Lung (tissue), 12 donors: ENCODE results near the gene ZNF569. TPM values are rescaled to one million over a fixed set of nuclear protein-coding genes. Genes with fewer than 3 reads are reported as not detected.
A peak's percentile ranks its signal among the peaks of the same experiment; 100 is the strongest.

Experiments
- ATAC-seq: fragments of 200-7000 bp; cut with Tn5 transposase; one replicate; pipeline ENCODE4 v1.9.1; 2020; ENCODE audit warnings: moderate number of reproducible peaks; ENCODE audit not compliant: insufficient read depth, low FRiP score
- DNase-seq, 3 donors: peaks; one replicate each; pipeline ENCODE4 v3.0.0-alpha.2; 2013 to 2017
- H3K27ac ChIP-seq, 2 donors: one replicate each; pipeline ENCODE4 v1.5.1; 2013; ENCODE audit warnings: mild to moderate bottlenecking in 2 of 2, moderate library complexity in 2 of 2, control low read depth in 1 of 2, inconsistent platforms in 1 of 2, low read depth in 1 of 2, low read length in 1 of 2
- H3K27me3 ChIP-seq, 3 donors: one replicate each; pipeline ENCODE4 v1.5.1; 2013; ENCODE audit warnings: low read length in 2 of 3; ENCODE audit not compliant: control insufficient read depth in 3 of 3, insufficient read depth in 3 of 3
- H3K36me3 ChIP-seq, 4 donors: one replicate each; pipeline ENCODE4 v1.5.1; 2013; ENCODE audit warnings: low read length in 4 of 4, mild to moderate bottlenecking in 1 of 4, moderate library complexity in 1 of 4; ENCODE audit not compliant: control insufficient read depth in 4 of 4, insufficient read depth in 4 of 4
- H3K4me1 ChIP-seq, 5 donors: one replicate each; pipeline ENCODE4 v1.5.1; 2013; ENCODE audit warnings: low read length in 5 of 5, mild to moderate bottlenecking in 2 of 5, moderate library complexity in 1 of 5; ENCODE audit not compliant: control insufficient read depth in 5 of 5, insufficient read depth in 5 of 5
- H3K4me3 ChIP-seq: one replicate; pipeline ENCODE4 v1.5.1; 2013; ENCODE audit warnings: mild to moderate bottlenecking, control low read depth, moderate library complexity
- H3K9ac ChIP-seq, 2 donors: one replicate each; pipeline ENCODE4 v1.5.1; 2013; ENCODE audit warnings: low read length in 2 of 2, control low read depth in 1 of 2; ENCODE audit not compliant: insufficient read depth in 1 of 2
- H3K9me3 ChIP-seq, 4 donors: one replicate each; pipeline ENCODE4 v1.5.1; 2013; ENCODE audit warnings: low read length in 3 of 4, mild to moderate bottlenecking in 1 of 4, moderate library complexity in 1 of 4; ENCODE audit not compliant: control insufficient read depth in 4 of 4, insufficient read depth in 3 of 4
- WGBS, 2 donors: extraction: QIAGEN DNeasy Blood & Tissue Kit; methylation state at CpG; one replicate each; pipeline ENCODE4 v1.1.7; 2013; 5-methylcytosine and 5-hydroxymethylcytosine counted together
- polyA plus RNA-seq, 2 donors: library from polyadenylated mRNA; stranded (reverse); fragments of 200-250 nt; gene quantifications; one replicate each; pipeline ENCODE4 v1.2.1, GENCODE V29; 2013
- total RNA-seq, 2 donors: library from RNA; depleted of rRNA in 1 of 2; stranded (reverse); fragments of >200 nt in 1 of 2; gene quantifications; one replicate each; pipeline ENCODE4 v1.2.1, GENCODE V29; 2014 to 2021
- TF ChIP-seq, protein P1 (sequence below): IDR thresholded peaks from 2 replicates; pipeline ENCODE4 v1.5.1; 2012; ENCODE audit warnings: mild to moderate bottlenecking; ENCODE audit errors: control extremely low read depth, extremely low read depth
- donor health status: control.
- donor health status: control.
- donor health status: Bipolar disorder and iron deficiency.
- donor health status: healthy.
- donor health status: DM: yes; HTN: yes; CAD: no.

ZNF569 gene
- total and polyA plus RNA-seq, 4 donors: 1.2 to 10.1 (median 2.6) TPM

DNA sequence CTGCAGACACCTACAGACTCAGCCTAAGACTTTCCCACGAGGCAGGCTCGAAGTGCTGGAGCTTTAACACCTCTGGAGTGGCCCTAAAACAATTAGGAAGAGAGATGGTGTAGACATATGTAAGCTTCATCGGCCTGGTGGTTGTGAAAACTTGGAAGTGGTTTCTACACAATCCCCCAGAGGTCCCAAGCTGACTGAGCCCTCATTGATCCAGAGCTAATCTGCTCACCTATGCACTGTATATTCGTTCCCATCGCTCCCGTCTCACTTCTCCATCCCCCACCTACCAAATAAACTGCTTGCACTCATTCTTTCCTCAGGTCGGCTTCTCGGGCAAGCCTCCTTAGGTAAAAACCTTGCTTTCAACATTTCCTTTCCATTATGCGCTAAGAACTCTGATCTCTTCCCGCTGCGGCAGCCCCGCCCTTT lies 38.7 kb upstream of the ZNF569 start:
- Histone ChIP-seq H3K9ac (peak overlapping the region; percentile 96 to 100), H3K36me3 (no peaks in the 10 kb centered on the region), H3K9me3 (peaks cover 0 to 29% (median 0%) of the 10 kb centered on the region in 4 donors), H3K4me1 (peaks cover 0 to 13% (median 4%) of the 10 kb centered on the region in 5 donors), H3K27me3 (no peaks in the 10 kb centered on the region), H3K4me3 (peak overlapping the region; percentile 53), H3K27ac (peak overlapping the region; percentile 84 to 97)
- no peak for ATAC-seq
- TF ChIP-seq, protein P1, sequence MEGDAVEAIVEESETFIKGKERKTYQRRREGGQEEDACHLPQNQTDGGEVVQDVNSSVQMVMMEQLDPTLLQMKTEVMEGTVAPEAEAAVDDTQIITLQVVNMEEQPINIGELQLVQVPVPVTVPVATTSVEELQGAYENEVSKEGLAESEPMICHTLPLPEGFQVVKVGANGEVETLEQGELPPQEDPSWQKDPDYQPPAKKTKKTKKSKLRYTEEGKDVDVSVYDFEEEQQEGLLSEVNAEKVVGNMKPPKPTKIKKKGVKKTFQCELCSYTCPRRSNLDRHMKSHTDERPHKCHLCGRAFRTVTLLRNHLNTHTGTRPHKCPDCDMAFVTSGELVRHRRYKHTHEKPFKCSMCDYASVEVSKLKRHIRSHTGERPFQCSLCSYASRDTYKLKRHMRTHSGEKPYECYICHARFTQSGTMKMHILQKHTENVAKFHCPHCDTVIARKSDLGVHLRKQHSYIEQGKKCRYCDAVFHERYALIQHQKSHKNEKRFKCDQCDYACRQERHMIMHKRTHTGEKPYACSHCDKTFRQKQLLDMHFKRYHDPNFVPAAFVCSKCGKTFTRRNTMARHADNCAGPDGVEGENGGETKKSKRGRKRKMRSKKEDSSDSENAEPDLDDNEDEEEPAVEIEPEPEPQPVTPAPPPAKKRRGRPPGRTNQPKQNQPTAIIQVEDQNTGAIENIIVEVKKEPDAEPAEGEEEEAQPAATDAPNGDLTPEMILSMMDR: no peak
- DNase-seq: no peak
- 4 to 6% methylated on average over 12 of the region's 12 CpGs for WGBS, 2 donors

DNA sequence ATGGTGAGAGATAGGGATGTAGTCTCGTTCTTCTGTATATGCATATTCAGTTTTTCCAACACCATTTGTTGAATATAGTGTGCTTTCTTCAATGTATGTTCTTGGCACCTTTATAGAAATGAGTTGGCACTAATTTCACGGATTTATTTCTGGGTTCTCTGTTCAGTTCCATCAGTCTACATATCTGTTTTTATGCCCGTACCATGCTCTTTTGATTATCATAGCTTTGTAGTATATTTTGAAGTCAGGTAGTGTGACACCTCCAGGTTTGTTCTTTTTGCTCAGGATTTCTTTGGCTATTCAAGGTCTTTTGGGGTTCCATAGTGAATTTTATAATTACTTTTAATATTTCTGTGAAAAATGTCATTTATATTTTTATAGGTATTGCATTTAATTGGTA lies 25.0 kb upstream of the ZNF569 start:
- no peak for DNase-seq
- Histone ChIP-seq H3K27ac (no peak overlapping the region), H3K9me3 (peaks cover 0 to 38% (median 16%) of the 10 kb centered on the region in 4 donors), H3K4me1 (no peaks in the 10 kb centered on the region), H3K9ac (no peak overlapping the region), H3K4me3 (no peak overlapping the region), H3K27me3 (no peaks in the 10 kb centered on the region), H3K36me3 (no peaks in the 10 kb centered on the region)
- TF ChIP-seq, protein P1: no peak
- ATAC-seq: no peak
- WGBS, 2 donors: 79 to 81% methylated on average over 3 of the region's 3 CpGs

DNA sequence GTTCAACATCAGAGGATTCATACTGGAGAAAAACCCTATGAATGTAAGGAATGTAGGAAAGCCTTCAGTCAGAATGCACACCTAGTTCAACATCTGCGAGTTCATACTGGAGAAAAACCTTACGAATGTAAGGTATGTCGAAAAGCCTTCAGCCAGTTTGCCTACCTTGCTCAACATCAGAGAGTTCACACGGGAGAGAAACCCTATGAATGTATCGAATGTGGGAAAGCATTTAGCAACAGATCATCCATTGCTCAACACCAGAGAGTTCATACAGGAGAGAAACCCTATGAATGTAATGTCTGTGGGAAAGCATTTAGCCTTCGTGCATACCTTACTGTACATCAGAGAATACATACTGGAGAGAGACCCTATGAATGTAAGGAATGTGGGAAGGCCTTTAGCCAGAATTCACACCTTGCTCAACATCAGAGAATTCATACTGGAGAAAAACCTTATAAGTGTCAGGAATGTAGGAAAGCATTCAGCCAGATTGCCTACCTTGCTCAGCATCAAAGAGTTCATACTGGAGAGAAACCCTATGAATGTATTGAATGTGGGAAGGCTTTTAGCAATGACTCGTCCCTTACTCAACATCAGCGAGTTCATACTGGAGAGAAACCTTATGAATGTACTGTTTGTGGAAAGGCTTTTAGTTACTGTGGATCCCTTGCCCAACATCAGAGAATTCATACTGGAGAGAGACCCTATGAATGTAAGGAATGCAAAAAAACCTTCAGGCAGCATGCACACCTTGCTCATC lies 17.3 kb upstream of the ZNF569 start:
- 95 to 97% methylated on average over 8 of the region's 8 CpGs for WGBS, 2 donors
- H3K27me3 ChIP-seq: no peaks in the 10 kb centered on the region
- peaks cover 13 to 59% (median 39%) of the 10 kb centered on the region in 4 donors for H3K36me3 ChIP-seq
- H3K9me3 ChIP-seq: peaks cover 35 to 70% (median 46%) of the 10 kb centered on the region in 4 donors
- H3K9ac ChIP-seq: no peak overlapping the region
- H3K27ac ChIP-seq: no peak overlapping the region
- ATAC-seq (no peak), DNase-seq (no peak)
- no peaks in the 10 kb centered on the region for H3K4me1 ChIP-seq
- no peak overlapping the region for H3K4me3 ChIP-seq
- TF ChIP-seq, protein P1: no peak
